Gastroesophageal sphincter (tissue), 4 donors: ENCODE data around the gene COL6A2. TPM values are rescaled to one million over a fixed set of nuclear protein-coding genes. Genes with fewer than 3 reads are reported as not detected.

ENCODE experiments used
- ATAC-seq: fragments of 150-250 bp; one replicate; pipeline ENCODE4 v1.9.1; 2016; ENCODE audit warnings: mild to moderate bottlenecking, moderate library complexity
- H3K27ac ChIP-seq, 4 donors: fragments of 200-600 bp; sonication (generic) in 3 of 4; 1 replicate in 3 of 4; 2 replicates in 1 of 4; pipeline ENCODE4 v1.5.1; 2016 to 2019
- H3K27me3 ChIP-seq: fragments of 200-600 bp; sonication (generic); one replicate; pipeline ENCODE4 v1.5.1; 2019
- H3K36me3 ChIP-seq, 2 donors: fragments of 200-600 bp; sonication (generic); one replicate each; pipeline ENCODE4 v1.5.1; 2019; ENCODE audit warnings: control low read depth in 1 of 2
- H3K4me1 ChIP-seq, 3 donors: fragments of 200-600 bp; sonication (generic); 1 replicate in 2 of 3; 2 replicates in 1 of 3; pipeline ENCODE4 v1.5.1; 2016 to 2019; ENCODE audit warnings: control low read depth in 2 of 3
- H3K4me3 ChIP-seq, 2 donors: fragments of 200-600 bp; sonication (generic); one replicate each; pipeline ENCODE4 v1.5.1; 2019; ENCODE audit warnings: mild to moderate bottlenecking in 1 of 2, moderate library complexity in 1 of 2
- H3K9me3 ChIP-seq, 3 donors: fragments of 200-600 bp; sonication (generic); one replicate each; pipeline ENCODE4 v1.5.1; 2017 to 2019; ENCODE audit warnings: control low read depth in 2 of 3
- CTCF ChIP-seq, 4 experiments: fragments of 200-600 bp in 2 of 4; fragments of 450-650 bp in 2 of 4; sonication (generic) in 1 of 4; IDR thresholded peaks; one replicate each; pipeline ENCODE4 v1.5.1; 2017 to 2019; ENCODE audit warnings: antibody characterized with exemption in 4 of 4, mild to moderate bottlenecking in 2 of 4, moderate library complexity in 2 of 4
- EP300 ChIP-seq: sonication (generic); formaldehyde crosslinking; IDR thresholded peaks from one replicate; pipeline ENCODE4 v1.6.1; 2017; ENCODE audit warnings: antibody characterized with exemption, mild to moderate bottlenecking
- POLR2A ChIP-seq, 2 donors: fragments of 450-650 bp; IDR thresholded peaks; one replicate each; pipeline ENCODE4 v1.6.1; 2017; ENCODE audit warnings: antibody characterized with exemption in 2 of 2, mild to moderate bottlenecking in 2 of 2, moderate library complexity in 1 of 2
- POLR2AphosphoS5 ChIP-seq: sonication (generic); formaldehyde crosslinking; IDR thresholded peaks from one replicate; pipeline ENCODE4 v1.6.1; 2017; ENCODE audit warnings: antibody characterized with exemption
- WGBS, 2 donors: methylation state at CpG; one replicate each; pipeline ENCODE4 v1.1.5; 2018; ENCODE audit warnings: low coverage in 1 of 2; 5-methylcytosine and 5-hydroxymethylcytosine counted together
- total RNA-seq, 4 donors: library from RNA; depleted of rRNA; stranded (reverse); fragments of >200 nt; gene quantifications; one replicate each; pipeline ENCODE4 v1.1.0, GENCODE V29; 2016

Gene COL6A2
- total RNA-seq, 4 donors from 2014 or later: 720 to 1,286 (median 1,215) TPM

GRCh38 chr21:46092811-46093667 is 4.9 kb upstream of the COL6A2 start:
- H3K4me3 ChIP-seq: peak overlapping the region in 1 of 2 donors; percentile 41
- peak; percentile 34 for ATAC-seq
- WGBS, 2 donors: 39 to 60% methylated on average over 1 to 8 of the region's 11 CpGs
- peak overlapping the region; percentile 98 to 100 (median 98) for H3K27ac ChIP-seq
- TF ChIP-seq EP300 (no peak), POLR2A (IDR thresholded peaks at IDR 0.05) (no peak), POLR2AphosphoS5 (no peak), CTCF (IDR thresholded peaks at IDR 0.05) (no peak)
- H3K9me3 ChIP-seq: peaks cover 0 to 4% (median 0%) of the 10 kb centered on the region in 3 donors
- peaks cover 6 to 70% (median 27%) of the 10 kb centered on the region in 3 donors for H3K4me1 ChIP-seq
- no peaks in the 10 kb centered on the region for H3K36me3 ChIP-seq
- H3K27me3 ChIP-seq: no peaks in the 10 kb centered on the region

GRCh38 chr21:46093668-46094400 is 4.1 kb upstream of the COL6A2 start:
- no peak for ATAC-seq
- WGBS, 2 donors: no CpG with 5 or more reads among the region's 11 CpGs
- peak overlapping the region; percentile 98 to 100 (median 98) for H3K27ac ChIP-seq
- H3K4me3 ChIP-seq: no peak overlapping the region
- no peaks in the 10 kb centered on the region for H3K9me3 ChIP-seq
- H3K36me3 ChIP-seq: no peaks in the 10 kb centered on the region
- no peak for TF ChIP-seq CTCF (IDR thresholded peaks at IDR 0.05)
- TF ChIP-seq EP300: no peak
- no peak for TF ChIP-seq POLR2A (IDR thresholded peaks at IDR 0.05)
- TF ChIP-seq POLR2AphosphoS5: no peak
- peaks cover 6 to 71% (median 27%) of the 10 kb centered on the region in 3 donors for H3K4me1 ChIP-seq
- H3K27me3 ChIP-seq: peaks cover 3% of the 10 kb centered on the region

- Histone ChIP-seq H3K36me3 (no peaks in the 10 kb centered on the region), H3K27ac (peak overlapping the region; percentile 98 to 100 (median 98)), H3K27me3 (peaks cover 5% of the 10 kb centered on the region), H3K4me1 (peaks cover 6 to 74% (median 27%) of the 10 kb centered on the region in 3 donors), H3K9me3 (no peaks in the 10 kb centered on the region), H3K4me3 (no peak overlapping the region)
- WGBS, 2 donors: 51 to 78% methylated on average over 9 to 10 of the region's 14 CpGs
- no peak for TF ChIP-seq POLR2A (IDR thresholded peaks at IDR 0.05)
- TF ChIP-seq POLR2AphosphoS5: no peak
- no peak for TF ChIP-seq CTCF (IDR thresholded peaks at IDR 0.05)
- TF ChIP-seq EP300: no peak
- no peak for ATAC-seq
These were observed 3.4 kb upstream of the COL6A2 start for GRCh38 chr21:46094401-46095082.

GRCh38 chr21:46095083-46095719 is 2.7 kb upstream of the COL6A2 start:
- no peak for ATAC-seq
- H3K4me3 ChIP-seq: no peak overlapping the region
- H3K9me3 ChIP-seq: no peaks in the 10 kb centered on the region
- peak in 2 of 4 experiments; percentile 29 for TF ChIP-seq CTCF (IDR thresholded peaks at IDR 0.05)
- TF ChIP-seq POLR2AphosphoS5: no peak
- no peaks in the 10 kb centered on the region for H3K36me3 ChIP-seq
- peaks cover 5% of the 10 kb centered on the region for H3K27me3 ChIP-seq
- 70 to 78% methylated on average over 8 to 12 of the region's 16 CpGs for WGBS, 2 donors
- peaks cover 6 to 80% (median 27%) of the 10 kb centered on the region in 3 donors for H3K4me1 ChIP-seq
- H3K27ac ChIP-seq: peak overlapping the region; percentile 12 to 100 (median 98)
